Keratinocyte (primary cell): ENCODE data around the gene PRRX1. TPM values are rescaled to one million over a fixed set of nuclear protein-coding genes. Genes with fewer than 3 reads are reported as not detected.

Experiments used
- DNase-seq: peaks from one replicate; pipeline ENCODE4 v3.0.0-alpha.2; 2011; ENCODE audit warnings: low read depth, missing footprints, low spot score
- FAIRE-seq: peaks from 2 replicates; lab custom pipeline; 2011; peaks lifted over from hg19 to GRCh38; lab: Jason Lieb, UNC
- H2AFZ ChIP-seq: 2 replicates; pipeline ENCODE4 v1.6.0; 2012; ENCODE audit warnings: low read length, control low read depth, inconsistent platforms; ENCODE audit not compliant: control insufficient read depth
- H3K27ac ChIP-seq: 2 replicates; pipeline ENCODE4 v1.5.1; 2011; ENCODE audit warnings: low read length; ENCODE audit not compliant: control insufficient read depth, insufficient read depth
- H3K27me3 ChIP-seq: 3 replicates; pipeline ENCODE4 v1.6.0; 2011; ENCODE audit warnings: low read length; ENCODE audit not compliant: control insufficient read depth, insufficient read depth; ENCODE audit errors: extremely low read depth
- H3K36me3 ChIP-seq, 2 experiments: 2 replicates in 1 of 2; 3 replicates in 1 of 2; pipeline ENCODE4 v1.5.1; 2011; ENCODE audit warnings: low read length in 2 of 2, mild to moderate bottlenecking in 1 of 2; ENCODE audit not compliant: control insufficient read depth in 2 of 2, insufficient read depth in 2 of 2; ENCODE audit errors: extremely low read depth in 1 of 2
- H3K4me1 ChIP-seq: 3 replicates; pipeline ENCODE4 v1.5.1; 2011; ENCODE audit warnings: low read length; ENCODE audit not compliant: control insufficient read depth, insufficient read depth; ENCODE audit errors: extremely low read depth
- H3K4me2 ChIP-seq: 3 replicates; pipeline ENCODE4 v1.6.0; 2011; ENCODE audit warnings: low read depth, low read length; ENCODE audit not compliant: control insufficient read depth, insufficient read depth; ENCODE audit errors: extremely low read depth
- H3K4me3 ChIP-seq, 3 experiments: fragments of 200-600 bp in 1 of 3; sonication (generic) in 1 of 3; 2 replicates in 2 of 3; 3 replicates in 1 of 3; pipeline ENCODE4 v1.5.1; 2011 to 2016; ENCODE audit warnings: low read length in 3 of 3, mild to moderate bottlenecking in 3 of 3, control low read depth in 2 of 3, inconsistent platforms in 1 of 3, low read depth in 1 of 3, mixed read lengths in 1 of 3, mixed run types in 1 of 3, moderate library complexity in 1 of 3; ENCODE audit not compliant: control insufficient read depth in 2 of 3, insufficient read depth in 2 of 3; ENCODE audit errors: extremely low read depth in 1 of 3
- H3K79me2 ChIP-seq: 2 replicates; pipeline ENCODE4 v1.6.0; 2012; ENCODE audit warnings: low read length; ENCODE audit not compliant: control insufficient read depth, insufficient read depth
- H3K9ac ChIP-seq: 3 replicates; pipeline ENCODE4 v1.6.0; 2011; ENCODE audit warnings: low read length; ENCODE audit not compliant: control insufficient read depth, insufficient read depth; ENCODE audit errors: extremely low read depth
- H3K9me1 ChIP-seq: 3 replicates; pipeline ENCODE4 v1.6.0; 2011; ENCODE audit warnings: low read length; ENCODE audit not compliant: control insufficient read depth, insufficient read depth; ENCODE audit errors: extremely low read depth
- H3K9me3 ChIP-seq: 2 replicates; pipeline ENCODE4 v1.5.1; 2012; ENCODE audit warnings: low read depth, low read length; ENCODE audit not compliant: control insufficient read depth
- H4K20me1 ChIP-seq: 3 replicates; pipeline ENCODE4 v1.6.0; 2011; ENCODE audit warnings: low read length; ENCODE audit not compliant: control insufficient read depth, insufficient read depth; ENCODE audit errors: extremely low read depth
- CTCF ChIP-seq, 3 experiments: IDR thresholded peaks in 1 of 3; conservative IDR thresholded peaks in 1 of 3; optimal IDR thresholded peaks in 1 of 3; 2 replicates in 2 of 3; 3 replicates in 1 of 3; pipeline versions ENCODE3 to v1.5.1; 2011; ENCODE audit warnings: low read length in 3 of 3, mild to moderate bottlenecking in 3 of 3, moderate library complexity in 2 of 3, control low read depth in 1 of 3, inconsistent platforms in 1 of 3; ENCODE audit not compliant: insufficient read depth in 2 of 3; ENCODE audit errors: extremely low read depth in 1 of 3
- EZH2 ChIP-seq: IDR thresholded peaks from one replicate; pipeline ENCODE4 v1.6.1; 2012; ENCODE audit warnings: inconsistent platforms, mild to moderate bottlenecking, low read length, moderate library complexity
- dilution Hi-C: fragments of 300-500 bp; cut with MboI; formaldehyde crosslinking; loops from one replicate; pipeline ENCODE4 v1.7.0; 2020; ENCODE audit warnings: low sequenced_read_pairs; ENCODE audit not compliant: extremely low pct_ligation_motif_present
- polyA plus RNA-seq, 5 experiments: library from polyadenylated mRNA; depleted of rRNA in 3 of 5; stranded (reverse) in 3 of 5; stranded (forward) in 1 of 5; unstranded in 1 of 5; fragments of >200 nt; gene quantifications; 1 replicate in 1 of 5; 2 replicates in 3 of 5; 3 replicates in 1 of 5; pipeline versions ENCODE4 v1.2.1 to v1.2.3, GENCODE V29; 2011 to 2012; ENCODE audit warnings: missing spikeins in 2 of 5, low read depth in 1 of 5, low replicate concordance in 1 of 5

Gene PRRX1
- polyA plus RNA-seq, 1 donor (not counting 4 experiments of a cell fraction or from before 2014, with no cell fraction given): not detected

- H3K4me1 ChIP-seq: peaks cover 15% of the 10 kb centered on the region
- no peak for TF ChIP-seq EZH2
- TF ChIP-seq CTCF (optimal IDR thresholded peaks at IDR 0.05 in 1 of 3, IDR thresholded peaks at IDR 0.05 in 1 of 3, conservative IDR thresholded peaks at IDR 0.05 in 1 of 3; ENCODE audit: extremely low read depth in 1 of 3, insufficient read depth in 2 of 3, low read length in 3 of 3): no peak
- H3K4me3 ChIP-seq: no peak overlapping the region
- no peak overlapping the region for H3K9ac ChIP-seq
- no peak overlapping the region for H3K4me2 ChIP-seq
- no peaks in the 10 kb centered on the region for H3K36me3 ChIP-seq
- dilution Hi-C loops: no loop called here
- no peak overlapping the region for H2AFZ ChIP-seq
- H3K79me2 ChIP-seq: no peaks in the 10 kb centered on the region
- no peak overlapping the region for H3K27ac ChIP-seq
- FAIRE-seq: no peak
- H3K9me3 ChIP-seq: no peaks in the 10 kb centered on the region
- no peaks in the 10 kb centered on the region for H3K9me1 ChIP-seq
- DNase-seq: no peak
- H3K27me3 ChIP-seq: no peaks in the 10 kb centered on the region
- no peaks in the 10 kb centered on the region for H4K20me1 ChIP-seq
Measured at GRCh38 chr1:170705981-170706380, 42.0 kb downstream of the PRRX1 start.

- Histone ChIP-seq H3K4me1 (peaks cover 15% of the 10 kb centered on the region), H3K9me3 (no peaks in the 10 kb centered on the region), H3K9ac (no peak overlapping the region), H3K36me3 (no peaks in the 10 kb centered on the region), H3K79me2 (no peaks in the 10 kb centered on the region), H3K27me3 (no peaks in the 10 kb centered on the region), H4K20me1 (no peaks in the 10 kb centered on the region), H3K4me3 (no peak overlapping the region), H3K4me2 (no peak overlapping the region), H3K9me1 (no peaks in the 10 kb centered on the region), H2AFZ (no peak overlapping the region), H3K27ac (no peak overlapping the region)
- dilution Hi-C loops: no loop called here
- DNase-seq (no peak), FAIRE-seq (no peak)
- no peak for TF ChIP-seq CTCF (optimal IDR thresholded peaks at IDR 0.05 in 1 of 3, IDR thresholded peaks at IDR 0.05 in 1 of 3, conservative IDR thresholded peaks at IDR 0.05 in 1 of 3; ENCODE audit: extremely low read depth in 1 of 3, insufficient read depth in 2 of 3, low read length in 3 of 3)
- no peak for TF ChIP-seq EZH2
Measured at GRCh38 chr1:170707117-170707516, 43.2 kb downstream of the PRRX1 start.
